GM21528 (cell line): Measurements from ENCODE around the gene MORN1.
A peak's percentile ranks its signal among the peaks of the same experiment; 100 is the strongest.

Source experiments
- ATAC-seq: cut with Tn5 transposase; IDR thresholded peaks from one replicate; pipeline ENCODE4 v1.9.1; 2021; ENCODE audit warnings: mild to moderate bottlenecking, moderate library complexity; ENCODE audit not compliant: unreplicated experiment, low FRiP score

The MORN1 gene

GRCh38 chr1:2312515-2313301, 78.6 kb downstream of the MORN1 start:
- no peak for ATAC-seq

GRCh38 chr1:2312160-2312514, 79.2 kb downstream of the MORN1 start:
- ATAC-seq = no peak

GRCh38 chr1:2311184-2312032, 79.9 kb downstream of the MORN1 start:
- no peak for ATAC-seq

DNA sequence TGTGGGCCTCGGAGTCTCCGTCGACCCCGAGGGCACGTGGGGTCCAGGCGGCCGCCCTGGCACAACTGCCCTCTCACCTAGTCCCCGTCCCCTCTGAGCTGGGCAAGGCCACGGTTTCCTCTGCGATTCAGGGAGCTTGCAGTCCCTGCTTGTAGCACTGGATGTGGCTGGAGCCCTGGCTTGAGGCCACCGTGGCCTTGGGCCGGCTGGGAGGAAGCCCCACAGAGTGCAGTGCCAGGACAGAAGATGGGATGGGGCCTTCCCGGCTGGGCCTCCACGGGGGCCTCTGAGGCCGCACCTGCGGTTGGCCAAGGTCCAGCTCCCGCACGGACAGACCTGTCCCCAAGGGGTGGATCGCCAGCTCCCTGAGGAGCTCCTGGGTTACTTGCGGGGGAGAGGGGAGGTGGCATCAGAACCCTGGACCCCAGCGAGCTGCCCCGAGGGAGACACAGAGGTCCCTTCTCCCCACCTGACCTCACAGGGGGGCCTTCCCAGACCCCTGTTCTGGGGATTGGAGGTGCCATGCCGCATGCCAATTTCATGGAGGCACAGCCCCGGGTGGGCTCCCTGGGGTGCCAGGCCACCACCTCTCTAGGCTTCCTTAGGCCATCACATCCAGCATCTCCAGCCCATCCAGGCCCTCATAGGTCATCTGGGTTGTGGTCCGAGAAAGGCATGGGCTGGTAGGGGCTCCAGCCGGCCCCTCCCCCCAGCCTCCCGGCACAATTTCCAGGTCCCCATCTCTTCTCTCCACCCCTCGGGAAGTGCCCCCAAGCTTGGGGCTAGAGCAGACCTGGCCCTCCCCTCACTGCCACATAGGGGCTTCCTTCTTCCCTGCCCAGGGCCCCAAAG, 80.8 kb downstream of the MORN1 start:
- no peak for ATAC-seq

- no peak for ATAC-seq
Observed at GRCh38 chr1:2308844-2309243, 82.5 kb downstream of the MORN1 start.

- no peak for ATAC-seq
Observed at GRCh38 chr1:2307972-2308371, 83.4 kb downstream of the MORN1 start.

GRCh38 chr1:2307064-2307605, 84.2 kb downstream of the MORN1 start:
- ATAC-seq = no peak

DNA sequence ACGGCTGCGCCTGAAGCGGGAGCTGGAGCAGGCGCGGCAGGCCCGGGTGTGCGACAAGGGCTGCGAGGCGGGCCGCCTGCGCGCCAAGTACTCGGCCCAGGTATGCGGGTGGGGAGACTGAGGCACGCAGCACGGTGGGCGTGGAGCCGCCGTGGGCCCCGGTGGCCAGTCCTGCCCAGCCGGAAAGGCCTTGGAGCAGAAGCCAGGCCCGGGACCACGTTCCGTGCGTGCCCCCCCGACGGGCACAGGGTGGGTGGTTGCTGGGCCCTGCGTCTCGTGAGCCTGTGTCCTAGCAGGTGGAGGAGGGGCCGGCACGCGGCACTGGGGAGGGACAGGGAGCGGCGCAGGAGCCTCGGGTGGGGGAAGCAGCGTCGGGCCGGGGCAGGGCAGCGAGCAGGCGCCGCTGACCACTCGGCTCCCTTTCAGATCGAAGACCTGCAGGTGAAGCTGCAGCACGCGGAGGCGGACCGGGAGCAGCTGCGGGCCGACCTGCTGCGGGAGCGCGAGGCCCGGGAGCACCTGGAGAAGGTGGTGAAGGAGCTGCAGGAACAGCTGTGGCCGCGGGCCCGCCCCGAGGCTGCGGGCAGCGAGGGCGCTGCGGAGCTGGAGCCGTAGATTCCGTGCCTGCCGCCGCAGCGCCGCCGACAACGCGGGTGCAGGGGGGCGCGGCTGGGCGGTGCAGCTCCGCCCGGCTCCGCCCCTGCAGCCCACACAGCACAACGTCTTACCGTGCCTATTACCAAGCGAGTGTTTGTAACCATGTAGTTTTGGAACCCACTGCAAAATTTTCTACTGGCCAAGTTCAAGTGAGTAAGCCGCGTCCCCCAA, 85.0 kb downstream of the MORN1 start:
- ATAC-seq = no peak

GRCh38 chr1:2304921-2305681, 86.3 kb downstream of the MORN1 start:
- ATAC-seq = no peak

GRCh38 chr1:2304282-2304681, 87.1 kb downstream of the MORN1 start:
- no peak for ATAC-seq

- ATAC-seq = no peak
Observed at GRCh38 chr1:2303781-2304180, 87.6 kb downstream of the MORN1 start.

DNA sequence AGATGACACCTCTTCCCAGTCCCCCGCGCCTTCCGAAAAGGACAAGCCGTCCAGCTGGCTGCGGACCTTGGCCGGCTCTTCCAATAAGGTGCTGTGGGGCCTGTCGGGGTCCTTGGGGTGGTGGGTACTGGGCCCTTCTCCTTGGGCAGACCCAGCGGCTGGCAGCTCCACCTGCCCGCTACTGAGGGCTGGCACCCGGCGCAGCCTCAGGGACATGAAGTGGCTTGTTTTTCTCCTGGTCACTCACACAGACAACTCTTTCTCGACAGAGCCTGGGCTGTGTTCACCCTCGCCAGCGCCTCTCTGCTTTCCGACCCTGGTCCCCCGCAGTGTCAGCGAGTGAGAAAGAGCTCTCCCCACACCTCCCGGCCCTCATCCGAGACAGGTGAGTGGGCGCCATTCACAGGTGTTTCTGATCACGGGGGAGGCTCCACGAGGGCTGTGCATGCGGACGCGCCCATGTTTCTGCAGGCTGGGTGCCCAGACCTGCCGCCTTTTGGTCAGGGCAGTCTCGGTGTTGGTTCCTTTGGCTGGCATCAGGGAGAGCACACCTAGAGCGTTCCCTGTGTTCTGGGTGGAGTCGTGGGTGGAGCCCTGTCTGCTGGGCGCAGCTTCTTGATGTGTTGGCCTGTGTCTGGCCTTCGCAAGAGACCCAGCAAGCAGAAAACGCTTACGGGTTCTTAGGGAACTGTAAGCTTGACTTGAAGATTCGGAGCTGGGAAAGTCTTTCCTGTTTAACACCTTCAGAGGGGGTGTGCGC, 88.2 kb downstream of the MORN1 start:
- no peak for ATAC-seq

DNA sequence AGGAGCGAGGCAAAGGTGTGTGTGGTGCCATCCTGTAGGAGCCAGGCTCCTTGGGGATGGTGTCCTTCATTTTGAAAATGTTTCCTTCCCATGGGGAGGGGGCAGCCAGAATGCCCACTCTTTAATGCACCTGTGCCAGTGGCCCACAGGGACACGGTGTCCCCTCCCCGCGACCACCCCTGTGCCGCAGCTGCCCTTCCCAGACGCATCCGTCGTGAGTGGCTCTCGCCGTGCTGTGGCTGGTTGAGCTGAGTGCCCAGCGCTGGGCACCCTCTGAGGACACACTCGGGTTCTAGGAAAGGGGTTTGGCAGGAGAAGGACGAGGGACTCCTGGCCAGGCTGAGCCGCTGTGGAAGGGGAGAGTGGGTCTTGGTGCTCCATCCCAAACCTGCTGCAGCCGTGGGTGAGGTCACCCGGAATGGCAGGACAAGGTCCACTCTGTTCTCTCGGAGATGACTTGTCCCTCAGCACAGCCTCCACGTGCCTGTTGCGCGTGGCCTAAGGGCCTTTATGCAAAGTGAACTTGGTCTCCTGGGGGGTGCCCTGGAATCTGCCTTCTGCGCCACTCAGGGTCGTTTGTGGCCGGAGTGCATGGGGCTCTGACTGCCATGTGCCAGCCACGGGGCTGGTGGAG, 88.9 kb downstream of the MORN1 start:
- no peak for ATAC-seq

GRCh38 chr1:2301607-2302291, 89.6 kb downstream of the MORN1 start:
- ATAC-seq = no peak

- peak; percentile 54 for ATAC-seq
Observed at GRCh38 chr1:2300851-2301606, 90.3 kb downstream of the MORN1 start.

DNA sequence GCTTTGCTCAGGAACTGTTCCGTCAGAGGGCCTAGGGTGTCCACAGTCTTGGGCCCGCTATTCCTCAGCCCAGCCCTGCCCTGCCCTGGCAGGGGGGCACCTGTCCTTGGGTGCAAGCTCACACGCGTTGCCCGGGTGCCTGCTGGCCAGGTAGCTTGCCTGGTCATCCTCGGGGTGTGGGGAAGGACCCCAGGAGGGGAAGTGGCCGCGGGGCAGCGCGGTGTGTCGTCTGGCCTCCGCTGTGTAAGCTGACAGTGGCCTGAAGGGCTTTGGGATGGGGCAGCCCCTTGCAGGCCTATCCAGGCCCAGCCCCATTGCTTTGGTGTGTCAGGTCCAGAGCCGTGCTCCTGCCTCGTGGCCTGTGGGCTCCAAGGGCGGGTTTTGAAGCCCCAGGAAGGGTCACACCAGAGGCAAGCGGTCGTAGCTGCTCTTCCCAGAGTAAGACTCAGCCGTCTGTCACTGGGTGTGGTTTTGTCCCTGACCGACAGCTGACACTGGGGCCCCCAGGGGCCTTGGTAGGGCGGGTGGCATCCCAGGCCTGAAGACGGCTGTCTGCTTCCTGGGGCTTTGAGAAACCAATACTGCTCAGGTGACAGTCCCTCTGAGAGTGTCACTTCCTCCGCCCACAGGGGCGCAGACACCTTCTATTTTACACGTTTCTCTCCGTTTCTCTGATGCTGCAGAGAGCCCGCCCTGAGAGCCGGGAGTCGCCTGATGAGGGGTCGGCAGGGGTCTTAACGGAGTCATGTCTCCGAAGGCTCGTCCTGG, 91.2 kb downstream of the MORN1 start:
- ATAC-seq = peak; percentile 73
